ENCODE measurements around the gene SLC39A8.
"Not testable (repeated sequence)": the region's sequence is repeated elsewhere in the genome, so short reads cannot be mapped to it uniquely, and the experiment has no call there.

DNA sequence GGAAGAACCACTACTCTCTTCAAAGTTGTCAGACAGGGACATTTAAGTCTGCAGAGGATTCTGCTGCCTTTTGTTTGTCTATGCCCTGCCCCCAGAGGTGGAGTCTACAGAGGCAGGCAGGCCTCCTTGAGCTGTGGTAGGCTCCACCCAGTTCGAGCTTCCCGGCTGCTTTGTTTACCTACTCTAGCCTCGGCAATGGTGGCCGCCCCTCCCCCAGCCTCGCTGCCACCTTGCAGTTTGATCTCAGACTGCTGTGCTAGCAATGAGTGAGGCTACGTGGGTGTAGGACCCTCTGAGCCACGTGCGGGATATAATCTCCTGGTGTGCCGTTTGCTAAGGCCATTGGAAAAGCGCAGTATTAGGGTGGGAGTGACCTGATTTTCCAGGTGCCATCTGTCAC is 35.0 kb upstream of the SLC39A8 start:
- TF ChIP-seq, protein P1, sequence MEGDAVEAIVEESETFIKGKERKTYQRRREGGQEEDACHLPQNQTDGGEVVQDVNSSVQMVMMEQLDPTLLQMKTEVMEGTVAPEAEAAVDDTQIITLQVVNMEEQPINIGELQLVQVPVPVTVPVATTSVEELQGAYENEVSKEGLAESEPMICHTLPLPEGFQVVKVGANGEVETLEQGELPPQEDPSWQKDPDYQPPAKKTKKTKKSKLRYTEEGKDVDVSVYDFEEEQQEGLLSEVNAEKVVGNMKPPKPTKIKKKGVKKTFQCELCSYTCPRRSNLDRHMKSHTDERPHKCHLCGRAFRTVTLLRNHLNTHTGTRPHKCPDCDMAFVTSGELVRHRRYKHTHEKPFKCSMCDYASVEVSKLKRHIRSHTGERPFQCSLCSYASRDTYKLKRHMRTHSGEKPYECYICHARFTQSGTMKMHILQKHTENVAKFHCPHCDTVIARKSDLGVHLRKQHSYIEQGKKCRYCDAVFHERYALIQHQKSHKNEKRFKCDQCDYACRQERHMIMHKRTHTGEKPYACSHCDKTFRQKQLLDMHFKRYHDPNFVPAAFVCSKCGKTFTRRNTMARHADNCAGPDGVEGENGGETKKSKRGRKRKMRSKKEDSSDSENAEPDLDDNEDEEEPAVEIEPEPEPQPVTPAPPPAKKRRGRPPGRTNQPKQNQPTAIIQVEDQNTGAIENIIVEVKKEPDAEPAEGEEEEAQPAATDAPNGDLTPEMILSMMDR (IDR thresholded peaks at IDR 0.05 in 2 of 3, conservative IDR thresholded peaks at IDR 0.05 in 1 of 3; ENCODE audit: borderline replicate concordance in 1 of 3, insufficient read depth in 1 of 3, low read depth in 2 of 3, low read length in 2 of 3) = not testable (repeated sequence)
- TF ChIP-seq POLR2A (IDR thresholded peaks at IDR 0.05; ENCODE audit: borderline replicate concordance, extremely low read depth, insufficient read depth, insufficient read length); EGR1 (IDR thresholded peaks at IDR 0.05; ENCODE audit: low read depth); POLR2AphosphoS5 (IDR thresholded peaks at IDR 0.05; ENCODE audit: low read depth, low read length); RAD21 (IDR thresholded peaks at IDR 0.05; ENCODE audit: low read depth); EZH2 (IDR thresholded peaks at IDR 0.05): not testable (repeated sequence)
- TF ChIP-seq, protein P2, sequence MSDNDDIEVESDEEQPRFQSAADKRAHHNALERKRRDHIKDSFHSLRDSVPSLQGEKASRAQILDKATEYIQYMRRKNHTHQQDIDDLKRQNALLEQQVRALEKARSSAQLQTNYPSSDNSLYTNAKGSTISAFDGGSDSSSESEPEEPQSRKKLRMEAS (IDR thresholded peaks at IDR 0.05) = not testable (repeated sequence)
- TF ChIP-seq, protein P3, sequence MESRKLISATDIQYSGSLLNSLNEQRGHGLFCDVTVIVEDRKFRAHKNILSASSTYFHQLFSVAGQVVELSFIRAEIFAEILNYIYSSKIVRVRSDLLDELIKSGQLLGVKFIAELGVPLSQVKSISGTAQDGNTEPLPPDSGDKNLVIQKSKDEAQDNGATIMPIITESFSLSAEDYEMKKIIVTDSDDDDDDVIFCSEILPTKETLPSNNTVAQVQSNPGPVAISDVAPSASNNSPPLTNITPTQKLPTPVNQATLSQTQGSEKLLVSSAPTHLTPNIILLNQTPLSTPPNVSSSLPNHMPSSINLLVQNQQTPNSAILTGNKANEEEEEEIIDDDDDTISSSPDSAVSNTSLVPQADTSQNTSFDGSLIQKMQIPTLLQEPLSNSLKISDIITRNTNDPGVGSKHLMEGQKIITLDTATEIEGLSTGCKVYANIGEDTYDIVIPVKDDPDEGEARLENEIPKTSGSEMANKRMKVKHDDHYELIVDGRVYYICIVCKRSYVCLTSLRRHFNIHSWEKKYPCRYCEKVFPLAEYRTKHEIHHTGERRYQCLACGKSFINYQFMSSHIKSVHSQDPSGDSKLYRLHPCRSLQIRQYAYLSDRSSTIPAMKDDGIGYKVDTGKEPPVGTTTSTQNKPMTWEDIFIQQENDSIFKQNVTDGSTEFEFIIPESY (IDR thresholded peaks at IDR 0.05; ENCODE audit: extremely low read depth, insufficient replicate concordance, low read length) = not testable (repeated sequence)
